GM21447 (cell line): Measurements from ENCODE around the gene TUSC7.

Experiments
- ATAC-seq: cut with Tn5 transposase; IDR thresholded peaks from one replicate; pipeline ENCODE4 v1.9.1; 2021; ENCODE audit not compliant: unreplicated experiment

The TUSC7 gene

DNA sequence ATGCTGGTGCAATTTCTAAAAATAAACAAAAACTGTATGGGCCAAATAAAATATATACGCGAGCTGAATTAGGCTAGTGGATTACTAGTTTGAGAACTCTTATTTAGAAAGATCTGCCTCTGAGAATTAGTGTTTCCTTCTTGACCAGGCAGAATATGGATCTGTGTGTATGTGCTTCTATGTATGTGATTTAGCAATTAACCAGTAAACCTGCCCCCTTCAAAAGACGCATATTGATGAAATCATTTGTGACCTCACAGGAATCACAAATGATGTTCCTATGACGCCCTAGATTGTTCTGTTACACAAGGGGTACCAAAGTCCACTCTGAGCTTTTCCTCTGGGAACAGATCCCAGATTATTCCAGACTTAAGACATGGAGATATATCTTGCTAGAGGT is at the start of gene TUSC7:
Gene TUSC7, plus strand, starts transcription at position 301 of the 400 bp plus-strand sequence.
- no peak for ATAC-seq

DNA sequence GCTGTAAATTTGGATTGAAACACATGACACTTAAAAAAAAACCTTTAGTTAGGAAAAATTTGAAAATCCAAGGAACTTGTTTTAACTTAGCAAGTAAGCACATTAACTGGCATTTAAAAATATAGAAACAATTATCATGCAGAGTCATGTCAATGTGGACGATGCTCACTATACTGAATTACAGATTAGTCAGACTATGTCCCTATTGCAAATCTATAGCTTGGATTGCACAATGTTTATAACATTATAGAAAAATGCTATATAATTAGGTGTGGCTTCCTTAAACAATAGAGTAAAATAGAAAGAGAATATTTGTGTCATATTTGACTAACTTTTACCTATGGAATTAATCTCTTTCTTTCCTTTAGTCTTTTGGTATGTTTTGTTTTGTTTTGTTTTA is 48.4 kb upstream of the TUSC7 start:
- no peak for ATAC-seq

GRCh38 chr3:116663161-116664110 is 46.1 kb upstream of the TUSC7 start:
- ATAC-seq = no peak

DNA sequence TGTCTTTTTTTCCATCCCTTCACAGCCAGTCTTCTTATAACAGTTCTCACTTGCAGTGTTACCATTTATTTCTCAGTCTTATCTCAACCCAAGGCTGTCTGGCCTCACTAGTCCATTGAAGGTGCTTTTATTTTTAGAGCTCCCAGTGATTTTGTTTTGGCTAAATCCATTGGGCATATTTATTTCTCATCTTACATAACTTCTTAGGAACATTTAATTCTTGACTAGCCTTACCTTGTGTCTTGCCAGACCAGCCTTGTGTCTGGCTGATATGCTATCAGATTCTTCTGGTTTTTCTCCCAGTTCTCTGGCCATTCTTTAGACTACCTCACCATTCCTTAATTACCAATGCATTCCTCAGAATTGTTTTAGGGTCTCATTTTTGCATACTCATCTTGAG is 42.3 kb upstream of the TUSC7 start:
- ATAC-seq = no peak

DNA sequence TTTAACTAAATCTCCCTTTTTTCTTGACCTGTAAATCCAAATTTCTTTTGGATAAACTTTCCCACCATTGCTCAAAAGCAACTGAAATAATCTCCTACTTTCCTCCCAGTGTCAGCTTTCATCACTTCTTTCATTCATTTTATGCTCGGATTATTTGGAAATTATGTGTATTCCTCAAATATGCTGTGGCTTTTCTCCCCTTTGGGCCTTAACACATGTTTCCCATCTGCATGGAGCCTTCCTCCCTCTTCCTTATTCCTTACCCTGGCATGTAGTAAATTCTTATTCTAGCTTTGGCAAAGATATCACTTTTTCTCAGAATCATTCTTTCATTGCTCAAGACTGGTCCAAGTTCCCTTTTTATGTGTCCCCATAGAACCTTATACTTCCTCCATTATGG is 41.8 kb upstream of the TUSC7 start:
- no peak for ATAC-seq

GRCh38 chr3:116669576-116669975 is 40.0 kb upstream of the TUSC7 start:
- ATAC-seq = no peak

GRCh38 chr3:116671151-116671550 is 38.4 kb upstream of the TUSC7 start:
- ATAC-seq = no peak

- ATAC-seq = no peak
Measured at GRCh38 chr3:116678853-116679252, 30.7 kb upstream of the TUSC7 start.

- ATAC-seq = no peak
Measured at GRCh38 chr3:116691041-116691440, 18.5 kb upstream of the TUSC7 start.

- no peak for ATAC-seq
Measured at GRCh38 chr3:116701070-116701469, 8.5 kb upstream of the TUSC7 start.

DNA sequence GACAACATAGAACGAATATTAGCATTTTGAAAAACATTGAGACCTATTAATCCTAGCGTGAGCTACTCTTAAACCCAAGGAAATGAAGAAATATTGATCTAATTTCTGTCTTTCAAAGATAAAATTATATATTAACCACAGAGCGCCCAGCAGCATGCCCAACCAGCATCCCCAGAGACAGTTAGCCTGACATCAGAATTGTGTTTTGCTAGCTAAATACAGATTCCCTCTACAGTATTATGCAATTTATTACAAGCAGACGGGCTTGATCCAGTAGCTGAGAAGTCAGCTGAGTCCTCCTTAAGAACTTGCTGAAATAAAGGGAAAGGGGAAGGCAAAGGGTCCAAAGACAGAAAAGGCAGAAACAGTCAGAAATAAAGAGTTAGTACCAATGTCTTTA is 7.2 kb upstream of the TUSC7 start:
- no peak for ATAC-seq

DNA sequence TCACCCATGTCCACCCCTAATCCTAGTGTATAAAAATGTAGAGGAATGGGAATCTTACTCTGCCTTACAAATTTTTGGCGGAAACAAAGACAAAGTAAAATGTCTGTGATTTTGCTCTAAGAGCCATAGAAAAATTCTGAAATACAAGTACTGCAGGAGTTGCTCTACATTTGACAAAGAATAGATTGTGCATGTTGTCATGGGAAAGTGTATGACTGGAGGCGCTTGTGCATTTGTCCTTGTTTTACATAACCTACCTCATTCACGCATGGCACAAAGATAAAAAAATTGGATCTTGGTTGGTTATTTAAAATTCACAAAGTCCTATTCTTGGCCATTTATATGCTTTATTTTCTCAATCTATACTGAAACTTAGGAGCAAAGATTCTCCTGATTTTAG is 2.0 kb upstream of the TUSC7 start:
- ATAC-seq = no peak

DNA sequence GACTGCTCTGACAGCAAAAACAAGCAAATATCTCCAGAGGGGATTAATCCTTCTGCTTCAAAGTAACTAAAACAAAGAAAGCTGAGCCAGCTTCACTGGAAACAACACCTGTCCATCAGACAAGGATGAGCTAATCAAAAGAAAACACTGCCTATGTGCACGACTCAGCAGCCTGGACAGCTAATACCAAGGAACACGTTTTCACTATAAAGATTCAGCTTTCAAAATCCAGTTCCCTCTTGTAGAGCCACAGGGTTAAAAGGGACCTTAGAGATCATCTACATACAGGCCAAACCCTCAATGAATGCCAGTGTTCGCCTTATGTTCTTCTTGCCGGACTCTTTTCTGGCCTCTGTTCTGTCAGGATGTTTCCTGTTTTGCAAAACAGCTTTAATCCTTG is 6.9 kb downstream of the TUSC7 start:
- no peak for ATAC-seq

GRCh38 chr3:116717566-116717965 is 8.0 kb downstream of the TUSC7 start:
- ATAC-seq = no peak

DNA sequence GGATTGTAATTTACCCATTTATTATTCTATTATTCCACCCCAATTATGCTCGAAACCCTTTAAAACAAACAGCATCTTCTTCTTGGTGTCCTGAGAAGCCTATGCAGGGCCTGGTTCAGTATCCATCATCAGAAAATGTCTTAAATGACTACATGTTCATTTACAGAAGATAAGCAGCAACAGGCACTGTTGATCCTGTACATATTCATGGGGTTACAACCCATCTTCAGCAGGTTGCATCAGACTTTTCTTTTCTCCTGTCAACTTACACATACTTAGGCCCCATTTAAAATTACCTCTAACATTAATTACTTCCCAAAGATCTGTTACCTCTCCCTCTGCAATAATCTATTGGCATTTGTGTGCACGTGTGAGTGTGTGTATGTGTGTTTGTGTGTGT is 18.9 kb downstream of the TUSC7 start:
- ATAC-seq = no peak

DNA sequence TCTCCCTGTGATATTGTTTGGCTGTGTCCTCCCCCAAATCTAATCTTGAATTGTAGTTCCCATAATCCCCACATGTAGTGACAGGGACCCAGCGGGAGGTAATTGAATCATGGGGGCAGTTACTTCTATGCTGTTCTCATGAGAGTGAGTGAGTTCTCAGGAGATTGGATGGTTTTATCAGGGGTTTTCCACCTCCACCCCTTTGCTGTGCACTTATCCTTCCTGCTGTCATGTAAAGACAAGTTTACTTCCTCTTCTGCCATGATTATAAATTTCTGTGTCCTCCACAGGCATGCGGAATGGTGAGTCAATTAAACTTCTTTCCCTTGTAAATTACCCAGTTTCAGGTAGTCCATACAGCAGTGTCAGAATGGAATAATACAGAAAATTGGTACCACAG is 24.7 kb downstream of the TUSC7 start:
- ATAC-seq = no peak

- ATAC-seq = no peak
Measured at GRCh38 chr3:116739678-116740077, 30.1 kb downstream of the TUSC7 start.

- ATAC-seq = no peak
Measured at GRCh38 chr3:116740293-116740692, 30.7 kb downstream of the TUSC7 start.

- ATAC-seq = no peak
Measured at GRCh38 chr3:116741467-116741866, 31.9 kb downstream of the TUSC7 start.

GRCh38 chr3:116743062-116743461 is 33.5 kb downstream of the TUSC7 start:
- ATAC-seq = no peak

- ATAC-seq = no peak
Measured at GRCh38 chr3:116749388-116749787, 39.8 kb downstream of the TUSC7 start.

GRCh38 chr3:116757315-116757714 is 47.7 kb downstream of the TUSC7 start:
- no peak for ATAC-seq

GRCh38 chr3:116759316-116759715 is 49.7 kb downstream of the TUSC7 start:
- ATAC-seq = no peak
